ENCODE results near the gene BRAT1.
"Not testable (repeated sequence)": the region's sequence is repeated elsewhere in the genome, so short reads cannot be mapped to it uniquely, and the experiment has no call there.

BRAT1 gene

DNA sequence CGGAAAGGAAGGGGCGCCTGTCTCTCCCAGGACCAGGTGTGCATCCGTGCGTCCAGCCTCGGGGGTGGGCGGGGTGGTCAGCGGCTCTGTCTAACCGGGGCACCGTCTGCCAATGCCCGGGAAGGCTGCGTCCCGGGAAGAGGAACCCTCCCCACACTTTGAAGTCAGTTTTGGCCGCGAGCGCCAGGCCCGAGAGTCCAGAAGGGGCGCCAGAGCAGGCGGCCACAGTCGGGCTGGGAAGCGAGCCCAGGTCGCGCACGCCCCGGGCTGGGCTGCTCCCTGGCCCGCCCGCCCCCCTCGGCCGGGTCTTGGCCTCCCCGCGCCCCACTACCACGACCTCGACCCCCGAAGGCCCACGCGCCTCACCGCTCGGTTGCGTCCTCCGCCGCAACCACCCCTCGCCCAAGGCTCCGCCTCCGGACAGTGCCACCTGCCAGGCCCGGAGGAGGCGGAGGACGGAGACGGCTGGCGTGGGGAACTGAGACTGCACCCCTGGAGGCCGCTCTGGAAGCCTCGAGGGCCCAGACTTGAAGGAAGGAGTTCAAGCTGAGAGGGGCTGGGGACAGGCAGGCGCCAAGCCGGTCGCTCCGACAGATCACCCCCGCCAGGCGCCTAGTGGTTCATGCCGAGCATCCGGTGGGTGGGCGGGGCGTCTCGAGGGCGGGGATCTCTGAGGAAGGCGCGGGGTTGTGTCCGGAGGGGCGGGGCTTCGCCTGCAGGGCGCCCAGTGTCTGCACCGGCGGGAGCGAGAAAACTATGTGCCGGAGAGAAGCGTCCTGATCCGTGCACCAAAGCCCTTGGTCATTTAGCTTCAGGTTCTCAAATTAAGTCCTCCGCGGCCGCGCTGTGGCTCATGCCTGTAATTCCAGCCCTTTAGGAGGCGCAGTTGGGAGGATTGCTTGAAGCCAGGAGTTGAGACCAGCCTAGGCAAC lies at the start of gene BRAT1:
Gene BRAT1 (minus strand): TSS at position 404 of the 932 bp plus-strand sequence. CDS start 1,093 bp downstream, outside the sequence.
- DNase-seq (ENCODE audit: extremely low read depth in 1 of 2, low read depth in 1 of 2): peak; percentile 91 to 96

- DNase-seq (ENCODE audit: extremely low read depth in 1 of 2, low read depth in 1 of 2): no peak
These were observed 49.4 kb upstream of the BRAT1 start for GRCh38 chr7:2604608-2605174.

GRCh38 chr7:2603044-2603965 lies 48.0 kb upstream of the BRAT1 start:
- DNase-seq (ENCODE audit: extremely low read depth in 1 of 2, low read depth in 1 of 2): no peak

- no peak for DNase-seq (ENCODE audit: extremely low read depth in 1 of 2, low read depth in 1 of 2)
These were observed 47.2 kb upstream of the BRAT1 start for GRCh38 chr7:2602406-2603043.

DNA sequence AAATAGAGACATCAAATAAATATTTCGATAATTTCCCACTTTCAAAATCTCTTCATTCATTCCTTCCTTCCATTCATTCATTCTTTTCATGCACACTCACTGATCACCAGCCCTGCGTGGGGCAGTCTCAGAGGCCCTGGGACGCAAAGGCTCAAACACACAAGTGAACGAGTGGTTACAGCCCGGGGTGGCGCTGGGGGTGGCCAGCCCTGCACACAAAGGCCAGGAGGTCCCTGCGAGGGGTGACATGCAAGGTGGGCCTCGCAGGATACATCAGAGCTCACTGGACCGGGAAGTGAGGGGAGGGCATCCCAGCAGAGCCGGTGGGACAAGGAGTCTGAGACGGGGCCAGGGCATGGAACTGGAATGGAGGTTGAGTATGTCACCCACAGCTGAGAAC lies 46.6 kb upstream of the BRAT1 start:
- DNase-seq (ENCODE audit: extremely low read depth in 1 of 2, low read depth in 1 of 2): no peak

GRCh38 chr7:2601065-2601464 lies 45.7 kb upstream of the BRAT1 start:
- no peak for DNase-seq (ENCODE audit: extremely low read depth in 1 of 2, low read depth in 1 of 2)

- DNase-seq (ENCODE audit: extremely low read depth in 1 of 2, low read depth in 1 of 2): no peak
These were observed 43.0 kb upstream of the BRAT1 start for GRCh38 chr7:2598154-2598823.

GRCh38 chr7:2597273-2597640 lies 41.9 kb upstream of the BRAT1 start:
- no peak for DNase-seq (ENCODE audit: extremely low read depth in 1 of 2, low read depth in 1 of 2)

DNA sequence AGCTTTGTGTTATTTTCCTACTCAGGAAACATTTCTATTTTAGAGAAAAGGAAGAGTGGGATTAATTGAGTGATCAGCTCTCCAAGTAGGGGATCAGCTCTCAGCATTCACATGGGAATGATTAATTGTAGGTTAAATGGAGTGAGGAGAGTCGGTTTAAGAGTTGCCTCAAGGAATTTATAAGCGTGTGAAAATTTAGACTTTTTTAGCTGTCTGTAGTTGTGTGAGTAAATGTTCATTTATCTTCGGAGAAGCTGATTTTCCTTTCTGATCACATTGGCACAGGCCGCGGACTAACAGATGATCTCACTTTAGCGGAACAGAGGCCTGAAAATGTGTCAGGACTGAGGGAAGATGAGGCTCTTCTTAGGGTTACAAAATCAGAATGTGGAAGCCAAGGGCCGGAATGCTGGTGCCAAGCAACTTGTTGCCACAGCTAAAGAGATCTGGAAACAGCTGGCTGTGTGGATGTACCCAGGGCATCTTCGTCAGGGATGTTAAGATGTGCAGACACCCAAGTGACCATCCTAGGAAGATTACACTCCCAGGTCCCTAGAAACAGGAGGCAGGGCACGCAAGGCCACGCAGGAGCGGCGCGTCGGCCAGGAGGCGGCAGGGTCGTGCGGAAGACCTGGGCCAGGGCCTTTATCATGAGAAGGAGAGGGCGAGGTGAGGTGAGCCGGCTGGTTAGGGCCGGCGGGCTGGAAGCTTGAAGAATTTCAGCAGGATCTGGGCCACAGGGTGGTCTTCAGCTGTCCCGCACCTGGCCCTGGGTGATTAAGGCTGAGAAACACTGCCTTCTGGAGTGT lies 41.3 kb upstream of the BRAT1 start:
- no peak for DNase-seq (ENCODE audit: extremely low read depth in 1 of 2, low read depth in 1 of 2)

DNA sequence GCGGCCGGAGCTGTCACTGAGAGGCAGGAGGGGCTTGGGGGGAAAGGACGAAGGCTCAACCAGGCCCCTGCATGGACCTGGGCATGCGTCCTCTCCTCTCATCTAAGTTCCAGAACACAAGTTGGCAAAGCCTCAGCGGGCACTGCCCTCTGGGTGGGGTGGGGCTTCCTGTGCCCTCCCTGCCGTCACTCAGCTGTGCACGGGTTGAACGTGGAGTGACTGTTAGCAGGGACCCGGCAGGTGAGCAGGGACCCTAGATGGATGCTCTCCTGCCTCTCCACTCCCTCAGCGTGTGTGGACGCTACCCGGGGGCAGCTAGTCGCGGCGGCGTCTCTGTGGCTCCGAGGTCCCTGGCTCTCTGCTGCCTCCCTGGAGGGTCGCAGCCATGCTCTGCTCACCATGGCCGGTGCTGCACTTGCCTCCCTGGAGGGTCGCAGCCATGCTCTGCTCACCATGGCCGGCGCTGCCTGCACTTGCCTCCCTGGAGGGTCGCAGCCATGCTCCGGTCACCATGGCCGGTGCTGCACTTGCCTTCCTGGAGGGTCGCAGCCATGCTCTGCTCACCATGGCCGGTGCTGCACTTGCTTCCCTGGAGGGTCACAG lies 40.0 kb upstream of the BRAT1 start:
- no peak for DNase-seq (ENCODE audit: extremely low read depth in 1 of 2, low read depth in 1 of 2)

DNA sequence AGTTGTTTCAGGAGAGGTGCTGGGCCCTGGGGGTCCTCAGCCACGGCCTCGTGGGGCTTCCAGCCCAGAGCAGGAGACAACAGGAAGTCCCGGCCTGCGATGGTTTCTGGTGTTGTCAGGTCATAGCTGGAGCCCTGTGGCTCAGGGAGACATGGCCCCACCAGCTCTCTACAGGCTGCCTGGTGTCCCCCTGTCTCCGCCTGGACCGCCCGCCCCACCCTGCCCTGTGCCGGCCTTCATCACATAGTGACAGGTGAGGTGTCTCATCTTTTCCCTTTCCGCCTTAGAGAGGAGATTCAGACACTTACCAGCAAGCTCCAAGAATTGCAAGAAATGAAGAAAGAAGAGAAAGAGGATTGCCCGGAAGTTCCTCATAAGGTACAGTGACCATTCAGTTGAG lies 39.3 kb upstream of the BRAT1 start:
- DNase-seq (ENCODE audit: extremely low read depth in 1 of 2, low read depth in 1 of 2): no peak

DNA sequence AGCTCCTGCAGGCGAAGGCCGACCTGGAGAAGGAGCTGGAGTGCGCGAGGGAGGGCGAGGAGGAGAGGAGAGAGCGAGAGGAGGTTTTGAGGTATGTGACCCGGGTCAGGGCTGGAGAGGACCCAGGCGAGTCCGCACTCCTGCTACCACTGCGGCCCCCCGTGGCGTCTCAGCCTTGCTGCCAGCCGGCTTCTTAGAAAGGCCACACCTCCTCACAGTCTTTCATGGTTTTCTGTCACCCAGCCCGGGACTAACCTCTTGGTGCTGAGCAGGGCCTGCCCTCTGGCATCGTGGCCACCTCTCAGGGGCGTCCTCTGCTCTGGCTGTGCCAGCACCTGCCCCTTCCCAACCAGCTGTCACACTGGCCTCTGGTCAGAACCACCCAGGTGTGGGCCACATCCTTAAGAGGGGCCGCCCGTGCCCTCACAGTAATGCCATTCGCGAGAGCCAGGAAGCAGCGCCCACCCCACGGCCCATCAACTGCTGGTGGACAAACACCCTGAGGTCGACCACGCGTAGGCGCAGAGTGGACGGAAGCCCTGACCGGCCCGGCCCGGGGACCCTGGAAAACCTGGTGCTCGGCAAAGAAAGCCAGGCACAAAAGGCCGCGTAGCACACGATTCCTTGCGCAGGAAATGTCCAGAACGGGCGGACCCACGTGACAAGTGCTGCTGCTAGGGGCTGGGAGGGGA lies 37.9 kb upstream of the BRAT1 start:
- DNase-seq (ENCODE audit: extremely low read depth in 1 of 2, low read depth in 1 of 2): no peak

DNA sequence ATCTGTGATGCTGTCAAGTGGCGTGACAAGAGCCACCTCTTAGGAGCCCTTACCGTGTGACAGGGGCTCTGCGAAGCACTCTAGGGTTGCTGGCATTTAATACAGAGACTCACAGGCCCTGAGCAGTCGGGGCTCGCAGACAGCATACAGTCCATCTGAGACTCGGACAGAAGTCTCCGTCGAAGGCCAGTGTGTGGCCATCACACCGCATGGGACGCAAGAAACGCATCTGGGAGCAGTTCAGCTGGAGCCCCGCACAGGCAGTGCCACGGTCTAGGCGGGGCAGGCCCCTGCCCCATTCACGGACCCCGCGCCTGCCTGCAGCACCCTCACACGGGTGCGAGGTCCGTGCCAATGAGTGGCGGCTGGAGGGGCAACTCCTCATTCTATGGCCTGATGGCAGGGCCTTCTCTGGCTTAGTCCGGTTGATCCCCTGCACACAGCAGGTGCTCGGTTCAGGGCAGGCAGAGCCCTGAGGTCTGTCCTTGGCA lies 37.1 kb upstream of the BRAT1 start:
- DNase-seq (ENCODE audit: extremely low read depth in 1 of 2, low read depth in 1 of 2): no peak

- DNase-seq (ENCODE audit: extremely low read depth in 1 of 2, low read depth in 1 of 2): not testable (repeated sequence)
These were observed 34.6 kb upstream of the BRAT1 start for GRCh38 chr7:2589941-2590340.

DNA sequence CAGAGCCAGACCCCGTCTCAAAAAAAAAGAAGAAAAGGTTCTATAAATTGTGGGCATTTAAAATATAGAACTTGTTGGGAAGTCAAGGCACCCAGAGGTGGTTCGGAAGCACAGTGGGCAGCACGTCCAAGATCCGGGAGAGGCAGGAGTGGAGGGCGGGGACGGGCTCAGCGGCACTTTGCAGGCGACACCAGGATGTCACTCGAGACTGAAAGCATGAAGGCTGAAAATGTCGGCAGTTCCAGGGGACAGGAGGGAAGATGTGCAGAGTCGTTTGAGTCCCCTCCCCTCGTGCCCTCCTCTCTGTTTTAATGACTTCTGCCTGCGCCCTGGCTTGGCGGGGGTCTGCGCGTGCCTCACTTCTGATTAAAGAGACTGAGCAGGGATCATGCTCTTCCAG lies 34.0 kb upstream of the BRAT1 start:
- DNase-seq (ENCODE audit: extremely low read depth in 1 of 2, low read depth in 1 of 2): no peak

- no peak for DNase-seq (ENCODE audit: extremely low read depth in 1 of 2, low read depth in 1 of 2)
These were observed 32.5 kb upstream of the BRAT1 start for GRCh38 chr7:2587778-2588177.

GRCh38 chr7:2587134-2587533 lies 31.8 kb upstream of the BRAT1 start:
- no peak for DNase-seq (ENCODE audit: extremely low read depth in 1 of 2, low read depth in 1 of 2)

GRCh38 chr7:2586326-2587020 lies 31.1 kb upstream of the BRAT1 start:
- no peak for DNase-seq (ENCODE audit: extremely low read depth in 1 of 2, low read depth in 1 of 2)
